Stimulated activated CD8-positive, alpha-beta memory T cell treated with anti-CD3 and anti-CD28 coated beads, Interleukin-7, amount 100 ng/mL, for 24 hours (primary cell): Measurements from ENCODE around the gene SOX1.

ENCODE experiments used
- DNase-seq: peaks from one replicate; pipeline ENCODE4 v3.0.0-alpha.2; 2020; ENCODE audit warnings: low read depth

The SOX1 gene

DNA sequence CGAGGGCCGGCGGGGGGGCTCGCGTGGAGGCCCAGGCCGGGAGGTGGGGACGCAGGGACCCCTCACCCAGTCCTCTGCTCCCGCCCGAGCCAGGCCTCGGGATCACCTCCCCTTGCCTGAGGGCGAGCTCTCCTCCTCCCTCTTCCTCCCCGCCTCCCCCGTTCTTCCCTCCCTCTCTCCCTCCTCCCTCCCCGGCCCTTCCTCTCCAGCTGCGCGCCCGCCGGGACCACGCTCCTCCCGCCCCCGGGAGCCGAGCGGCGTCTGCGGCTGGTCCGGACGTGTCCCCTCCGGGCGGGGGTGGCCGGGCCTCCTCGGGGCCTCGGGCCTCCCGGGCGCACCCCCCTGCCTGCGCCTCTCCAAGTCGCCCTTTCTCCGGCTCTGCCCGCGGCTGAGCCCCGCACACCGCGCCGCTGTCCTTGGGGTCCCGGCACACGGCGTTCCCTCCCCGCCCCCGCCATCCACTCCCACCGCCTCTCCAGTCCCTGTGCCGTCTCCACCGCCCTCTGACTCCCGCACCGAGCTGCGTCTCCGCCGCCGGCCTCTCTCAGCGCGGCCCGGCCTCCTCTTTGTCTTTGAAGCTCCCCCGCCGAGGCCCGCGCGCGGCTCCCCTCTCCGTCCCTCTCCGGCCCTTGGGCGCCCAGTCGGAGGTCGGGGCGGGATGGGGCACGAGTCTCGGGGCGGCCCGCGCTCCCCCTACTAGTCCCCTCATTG, 5.7 kb downstream of the SOX1 start:
- DNase-seq = no peak

DNA sequence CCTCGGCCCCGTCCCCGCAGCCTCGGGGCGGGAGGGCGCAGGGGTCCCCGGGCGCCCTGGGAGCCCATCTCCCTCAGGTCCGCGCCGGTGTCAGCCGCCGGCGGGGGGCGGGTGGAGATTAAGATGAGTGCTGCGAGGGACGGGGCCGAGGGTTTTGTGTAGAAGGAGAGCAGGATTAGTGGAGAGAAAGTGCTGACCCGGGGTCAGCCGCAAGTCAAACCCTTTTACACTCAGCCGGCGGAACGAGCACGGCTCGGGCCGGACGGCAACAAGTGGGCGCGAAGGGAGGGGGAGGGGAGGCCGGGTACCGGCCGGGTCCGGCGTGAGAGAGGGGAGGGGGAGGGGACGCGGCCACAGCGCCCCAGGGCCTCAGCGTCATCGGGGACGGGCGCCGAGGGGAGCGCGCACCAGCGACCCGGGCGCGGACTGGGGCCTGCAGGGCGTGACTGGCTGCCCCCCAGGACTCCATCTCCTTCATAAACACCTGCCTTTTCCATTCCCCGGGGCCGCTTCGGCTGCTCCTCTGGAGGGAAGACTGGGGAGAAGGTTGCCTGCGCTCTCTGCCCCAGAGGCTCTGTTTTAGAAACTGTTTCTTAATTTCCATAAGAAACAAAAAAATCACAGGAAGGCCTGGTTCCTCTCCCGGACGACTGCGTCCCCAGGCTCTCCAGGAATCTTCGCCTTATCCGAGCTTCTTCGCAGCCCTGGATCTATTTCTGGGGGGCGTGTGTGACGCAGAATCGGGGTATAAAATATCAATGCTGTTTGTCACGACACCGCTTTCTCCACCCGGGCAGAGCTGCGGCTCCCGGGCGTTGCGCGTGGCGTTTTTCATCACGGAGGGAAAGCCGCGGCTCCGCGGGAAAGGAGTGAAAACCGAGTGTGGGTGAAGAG, 6.5 kb downstream of the SOX1 start:
- DNase-seq = no peak

DNA sequence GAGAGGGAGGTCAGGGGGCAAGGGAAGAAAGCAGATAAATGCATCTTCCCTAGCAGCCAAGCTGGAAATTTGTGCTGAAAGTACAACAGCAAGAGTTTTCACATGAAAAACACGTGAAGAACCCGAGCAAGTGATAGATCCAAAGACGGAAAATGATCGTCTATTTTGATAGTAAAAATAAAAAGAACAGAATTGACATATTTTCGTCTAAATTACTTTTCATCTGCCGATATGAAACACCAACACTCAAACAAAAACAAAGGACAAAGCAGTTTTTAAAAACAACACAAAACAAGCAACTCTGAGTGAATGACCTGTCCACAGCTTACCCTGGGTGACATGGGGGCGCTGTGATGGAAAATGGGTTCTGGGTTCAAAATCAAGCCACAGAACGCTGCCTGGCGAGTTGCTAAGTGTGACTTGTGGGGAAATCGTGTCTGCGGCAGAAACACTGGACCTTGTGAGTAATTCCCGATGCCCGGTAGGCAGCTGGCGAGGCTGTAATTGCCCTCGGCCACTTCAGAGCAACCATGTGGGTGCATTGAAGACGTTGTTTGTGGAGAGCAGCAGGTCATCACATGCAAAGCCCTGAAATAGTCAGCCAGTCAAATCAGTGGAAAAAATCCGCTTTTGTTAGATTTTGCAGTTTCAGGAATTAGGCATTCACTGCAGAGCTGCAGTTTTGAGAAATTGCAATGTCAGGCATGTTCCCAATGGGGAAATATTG, 7.4 kb downstream of the SOX1 start:
- no peak for DNase-seq

DNA sequence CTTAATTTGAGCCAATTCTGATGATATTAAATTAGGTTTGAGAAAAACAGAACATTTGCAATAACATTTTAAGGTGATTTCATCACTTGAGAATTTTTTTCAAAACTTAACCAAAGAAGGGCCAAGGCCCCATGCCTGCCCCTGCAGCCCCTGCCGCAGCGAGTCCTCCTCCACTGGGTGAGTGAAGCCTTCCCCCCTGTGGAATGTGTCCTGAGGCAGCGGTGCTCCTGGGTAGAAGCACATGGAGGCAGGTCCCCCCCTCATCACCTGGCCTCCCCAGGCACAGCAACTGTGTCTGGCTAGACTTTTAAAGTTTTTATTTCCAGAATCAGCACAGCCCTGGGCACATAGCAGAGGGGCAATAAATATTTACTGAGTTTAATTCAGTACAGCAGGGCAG, 10.8 kb downstream of the SOX1 start:
- no peak for DNase-seq

- no peak for DNase-seq
These were observed 11.3 kb downstream of the SOX1 start for GRCh38 chr13:112078216-112078615.

DNA sequence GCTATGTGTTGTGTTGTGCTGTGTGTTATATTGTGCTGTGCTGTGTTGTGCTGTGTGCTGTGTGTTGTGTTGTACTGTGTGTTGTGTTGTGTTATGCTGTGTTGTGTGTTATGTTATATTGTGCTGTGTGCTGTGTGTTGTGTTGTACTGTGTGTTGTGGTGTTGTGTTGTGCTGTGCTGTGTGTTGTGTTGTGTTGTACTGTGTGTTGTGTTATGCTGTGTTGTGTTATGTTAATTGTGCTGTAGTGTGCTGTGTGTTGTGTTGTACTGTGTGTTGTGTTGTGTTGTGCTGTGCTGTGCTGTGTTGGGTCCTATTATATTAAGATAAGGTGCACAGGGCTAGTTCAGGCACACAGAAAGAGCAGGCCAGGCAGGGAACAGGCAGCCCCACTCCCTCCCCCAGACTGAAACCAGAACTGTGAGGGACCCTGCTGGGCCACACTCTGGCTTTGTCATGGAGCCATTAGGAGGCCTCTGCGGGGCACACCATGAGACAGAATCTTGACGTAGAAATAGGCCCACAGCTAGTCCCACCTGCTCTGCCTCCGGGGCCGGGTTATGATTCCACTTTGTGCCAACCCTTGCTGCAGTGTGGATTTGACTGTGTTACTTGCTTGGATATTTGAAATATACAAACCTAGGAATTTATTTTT, 12.1 kb downstream of the SOX1 start:
- DNase-seq = no peak

DNA sequence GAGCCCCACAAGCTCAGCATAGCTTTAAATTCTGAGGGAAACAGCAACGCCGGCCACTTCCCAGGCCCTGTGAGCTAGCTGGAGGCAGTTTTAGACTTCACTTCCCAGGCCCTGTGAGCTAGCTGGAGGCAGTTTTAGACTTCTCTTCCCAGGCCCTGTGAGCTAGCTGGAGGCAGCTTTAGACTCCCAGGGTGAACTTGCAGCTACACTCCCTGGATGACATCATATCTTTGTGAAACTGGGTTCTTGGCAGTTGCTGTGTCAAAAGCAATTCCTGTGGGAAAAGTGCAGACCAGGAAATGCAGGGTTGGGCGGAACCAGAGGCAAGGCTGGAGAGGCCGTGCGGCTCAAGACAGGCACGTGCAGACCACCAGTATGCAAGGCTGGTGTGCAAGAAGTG, 12.7 kb downstream of the SOX1 start:
- DNase-seq = no peak

GRCh38 chr13:112083971-112084370, 17.0 kb downstream of the SOX1 start:
- no peak for DNase-seq

- no peak for DNase-seq
These were observed 25.5 kb downstream of the SOX1 start for GRCh38 chr13:112092453-112092852.

DNA sequence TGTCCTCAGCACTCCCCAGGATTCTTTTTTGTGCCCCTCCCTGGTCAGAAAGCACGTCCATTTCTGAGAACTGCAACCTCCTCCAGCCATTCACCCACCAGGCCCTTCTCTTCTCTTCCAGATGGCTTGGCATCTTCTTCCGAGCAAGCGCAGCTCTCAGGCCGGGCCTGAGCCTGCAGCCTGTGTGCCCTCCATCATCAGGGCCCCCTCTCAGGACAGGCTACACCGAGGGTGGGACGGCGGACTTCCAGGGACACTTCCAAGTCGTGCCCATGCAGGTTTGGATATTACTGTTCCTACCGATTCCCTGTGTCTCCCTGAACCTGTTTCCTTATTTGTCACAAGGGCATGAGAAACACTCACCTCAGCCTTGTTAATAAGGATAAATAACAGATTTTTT, 28.4 kb downstream of the SOX1 start:
- DNase-seq = no peak

DNA sequence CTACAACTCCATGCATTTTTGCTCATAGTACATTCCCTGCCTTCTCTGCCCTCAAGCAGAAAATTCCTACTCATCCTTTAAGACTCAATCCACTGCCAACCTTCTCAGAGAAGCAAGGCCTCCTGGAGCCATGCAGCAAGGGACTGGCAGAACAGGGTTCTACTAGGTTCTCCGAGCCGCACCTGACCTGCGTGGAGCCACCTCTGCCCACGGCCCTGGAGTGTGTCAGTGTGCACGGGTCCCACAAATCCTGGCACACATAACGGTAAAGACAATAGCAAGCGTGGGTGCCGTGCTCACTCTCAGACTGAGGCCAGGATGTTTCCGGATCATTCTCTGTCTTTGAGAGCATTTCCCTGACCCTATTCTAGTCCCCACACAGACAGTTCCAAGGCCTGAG, 30.0 kb downstream of the SOX1 start:
- no peak for DNase-seq

DNA sequence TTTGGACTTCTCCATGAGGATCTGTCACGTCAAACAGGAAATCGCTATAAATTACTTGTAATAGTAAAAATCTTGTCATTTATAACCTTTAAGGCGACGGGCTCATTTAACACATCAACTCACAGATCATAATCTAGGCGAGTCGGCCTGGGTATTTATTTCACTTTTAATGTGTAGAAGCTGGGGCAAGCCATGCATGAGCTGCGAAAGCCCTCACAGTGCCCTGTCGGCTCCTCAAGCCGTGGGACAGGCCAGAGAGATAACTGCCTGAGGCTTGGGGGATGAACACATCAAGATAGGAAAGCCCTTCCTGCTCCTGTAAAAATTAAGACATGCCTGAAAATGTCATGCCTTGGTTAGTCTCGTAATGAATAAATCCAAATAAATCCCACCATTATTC, 30.8 kb downstream of the SOX1 start:
- DNase-seq = no peak

DNA sequence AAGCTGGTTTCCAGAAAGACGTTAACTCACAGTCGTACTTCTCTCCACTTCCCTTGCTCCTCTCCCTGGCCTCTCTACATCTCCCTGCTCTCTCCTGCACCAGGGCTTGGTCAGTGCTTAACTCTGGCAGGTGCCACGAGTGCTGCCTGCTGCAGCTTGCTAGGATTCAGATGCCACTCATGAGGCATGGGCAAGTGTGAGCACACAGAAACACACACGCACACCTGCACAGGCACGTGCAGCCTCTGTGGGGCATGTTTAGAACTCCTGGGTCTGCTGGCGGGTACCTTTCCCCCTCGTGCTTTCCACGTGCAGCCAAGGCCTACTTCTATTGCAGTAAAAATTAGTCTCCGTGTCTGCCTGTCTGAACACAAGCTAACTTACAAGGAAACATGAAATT, 31.8 kb downstream of the SOX1 start:
- no peak for DNase-seq

DNA sequence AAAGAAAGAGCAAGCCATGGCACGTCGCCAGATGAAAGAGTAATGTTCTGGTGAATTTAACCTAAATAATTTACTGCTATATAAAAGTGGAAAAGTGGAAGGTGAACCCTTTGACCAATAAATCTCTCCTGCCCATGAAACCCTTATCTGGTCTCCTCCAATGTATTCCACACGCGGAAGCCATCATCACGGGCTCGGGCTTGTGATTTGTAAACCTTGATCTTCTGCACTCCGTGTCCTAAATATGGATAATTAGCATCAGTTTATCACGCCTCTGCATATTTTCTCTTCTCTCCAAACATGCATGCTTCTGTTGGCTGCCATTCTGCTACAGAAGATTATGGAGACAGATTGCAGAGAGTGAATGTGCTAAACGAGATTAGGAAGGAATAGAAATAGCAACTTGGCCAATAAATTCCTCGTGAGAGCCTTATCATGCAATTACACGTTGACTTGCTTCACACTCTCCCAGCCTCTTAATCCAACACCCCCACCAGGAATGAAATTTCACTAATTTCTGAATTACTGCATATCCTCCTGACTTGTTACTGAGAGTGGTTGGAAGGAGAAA, 34.5 kb downstream of the SOX1 start:
- no peak for DNase-seq

DNA sequence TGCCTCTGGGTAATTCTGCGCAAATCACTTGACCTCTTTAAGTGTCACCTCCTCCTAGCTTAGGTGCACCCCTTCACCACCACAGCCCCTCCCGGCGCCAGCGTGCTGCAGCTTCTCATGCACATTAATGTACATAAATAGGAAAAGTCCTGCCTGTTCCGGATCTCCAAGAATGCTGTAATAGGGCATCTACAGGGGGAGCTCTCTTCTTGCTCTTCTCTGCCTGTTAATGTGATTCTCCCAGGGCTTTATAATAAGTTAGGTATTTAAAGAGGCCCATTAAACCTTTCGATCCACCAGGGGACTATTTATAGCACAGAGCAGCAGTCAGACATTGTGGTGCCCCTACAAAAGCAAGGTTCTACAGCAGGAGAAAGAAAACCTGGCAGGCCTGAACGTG, 35.3 kb downstream of the SOX1 start:
- DNase-seq = no peak

DNA sequence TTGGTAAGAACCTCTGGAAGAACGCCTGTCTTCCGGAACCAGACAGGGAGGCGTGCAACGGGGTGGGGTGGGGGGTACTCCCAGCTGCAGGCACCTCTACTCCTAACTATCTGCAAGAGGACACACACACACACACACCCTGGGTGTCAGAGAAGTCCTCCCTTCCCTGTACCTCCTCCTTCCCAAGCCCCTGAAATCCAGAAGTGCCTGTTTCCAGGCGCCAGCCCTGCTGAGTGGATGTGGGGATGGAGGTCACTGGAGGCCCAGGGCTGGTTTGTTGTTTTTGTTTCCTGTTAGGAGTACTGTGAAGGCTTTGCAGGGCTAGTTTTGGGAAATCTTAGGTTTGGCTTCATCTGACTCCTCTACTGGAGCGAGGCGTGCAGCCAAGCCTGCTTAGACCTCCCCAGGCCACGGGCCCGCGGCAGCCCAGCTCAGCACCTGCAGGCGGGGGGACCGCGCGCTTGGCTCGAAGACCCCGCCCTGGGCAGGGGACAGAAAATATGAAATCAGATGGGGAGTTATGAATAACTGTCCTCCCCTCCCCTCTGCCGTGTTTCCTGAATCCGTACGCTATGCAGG, 36.4 kb downstream of the SOX1 start:
- no peak for DNase-seq

DNA sequence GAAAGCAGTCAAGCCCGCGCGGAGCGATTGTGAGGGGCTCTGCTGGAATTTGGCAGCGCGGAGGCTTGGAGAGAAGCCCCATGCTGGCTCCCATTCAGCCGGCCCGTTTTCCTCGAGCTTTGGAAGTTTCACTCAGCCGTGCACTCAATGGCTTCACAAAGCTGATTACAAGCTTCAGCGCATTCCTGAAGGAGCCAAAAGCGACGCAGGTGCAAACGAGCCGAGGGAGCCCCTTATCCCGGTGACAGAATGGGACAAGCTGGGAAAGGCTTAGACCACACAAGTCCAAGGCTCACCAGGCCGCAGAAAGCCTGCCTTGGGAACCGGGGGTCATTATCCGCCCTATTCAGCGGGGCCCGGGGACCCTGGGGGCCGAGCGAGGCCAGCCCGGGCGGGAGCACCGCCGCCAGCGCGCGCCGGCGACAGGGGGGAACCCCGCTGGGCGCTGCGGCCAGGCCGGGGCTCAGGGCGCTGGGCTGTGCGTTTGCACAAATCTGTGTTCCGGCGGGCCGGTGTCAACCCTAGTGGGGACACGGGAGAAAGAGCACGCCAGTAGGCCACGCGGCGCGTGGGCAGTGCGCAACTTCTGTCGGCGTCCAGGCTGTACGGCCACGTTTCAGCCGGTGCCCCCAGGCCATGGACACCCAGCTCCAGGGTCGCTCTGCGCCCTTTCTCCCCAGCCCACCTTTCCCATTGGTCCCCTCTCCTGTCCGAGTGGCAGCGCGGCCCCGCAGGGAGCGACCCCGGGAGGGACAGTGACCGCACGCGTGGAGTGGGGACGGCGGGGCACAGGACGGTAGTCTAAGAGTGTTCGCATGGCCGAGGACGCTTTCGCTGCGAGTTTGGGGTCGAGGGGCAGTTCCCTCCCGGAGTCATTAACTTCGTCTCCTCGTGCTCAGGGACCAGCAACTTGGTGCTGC, 37.3 kb downstream of the SOX1 start:
- DNase-seq = no peak

DNA sequence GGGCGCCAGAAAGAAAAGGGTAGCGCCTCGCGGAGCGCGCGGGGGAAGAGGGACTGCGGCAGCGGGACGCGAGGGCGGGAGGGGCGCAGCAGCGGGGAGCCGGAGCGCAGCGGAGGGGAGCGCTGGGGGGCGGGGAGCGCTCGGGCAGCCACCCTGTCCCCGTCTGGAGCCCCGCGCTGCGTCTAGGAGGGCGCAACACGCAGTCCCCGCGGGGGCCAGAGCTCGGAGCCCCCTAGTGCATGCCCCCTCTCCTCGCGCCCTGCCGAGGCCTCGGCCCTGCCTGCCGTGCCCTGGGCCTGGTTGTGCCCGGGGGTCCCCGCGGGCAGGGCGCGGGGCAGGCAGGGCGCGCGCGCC, 37.9 kb downstream of the SOX1 start:
- no peak for DNase-seq

DNA sequence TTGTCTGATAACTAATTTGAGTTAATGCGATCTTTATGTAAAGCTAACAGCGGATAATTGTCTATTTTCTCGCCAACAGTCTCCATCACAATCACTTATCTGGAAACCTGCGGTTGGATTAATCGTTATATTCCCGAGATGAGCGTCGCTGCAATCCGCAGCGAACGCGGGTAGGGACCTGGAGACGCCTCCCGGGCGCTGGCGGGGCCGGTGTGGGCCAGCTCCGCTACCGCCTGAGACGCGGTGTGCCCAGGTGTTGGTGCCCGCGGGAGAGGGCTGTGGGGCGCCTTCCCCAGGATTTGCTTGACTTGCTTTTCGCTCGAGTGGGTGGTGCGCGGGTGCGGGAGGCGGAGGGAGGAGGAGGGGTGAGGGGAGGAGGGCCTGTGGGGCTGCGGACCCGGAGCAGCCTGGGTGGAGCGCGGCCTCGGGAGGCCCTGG, 38.3 kb downstream of the SOX1 start:
- no peak for DNase-seq

GRCh38 chr13:112105892-112106291, 38.9 kb downstream of the SOX1 start:
- no peak for DNase-seq
